HG03565 (cell line): Measurements from ENCODE around the gene PIGR.

ENCODE experiments used
- ATAC-seq: cut with Tn5 transposase; IDR thresholded peaks from one replicate; pipeline ENCODE4 v1.9.1; 2021; ENCODE audit warnings: mild to moderate bottlenecking, moderate library complexity; ENCODE audit not compliant: unreplicated experiment

The PIGR gene

DNA sequence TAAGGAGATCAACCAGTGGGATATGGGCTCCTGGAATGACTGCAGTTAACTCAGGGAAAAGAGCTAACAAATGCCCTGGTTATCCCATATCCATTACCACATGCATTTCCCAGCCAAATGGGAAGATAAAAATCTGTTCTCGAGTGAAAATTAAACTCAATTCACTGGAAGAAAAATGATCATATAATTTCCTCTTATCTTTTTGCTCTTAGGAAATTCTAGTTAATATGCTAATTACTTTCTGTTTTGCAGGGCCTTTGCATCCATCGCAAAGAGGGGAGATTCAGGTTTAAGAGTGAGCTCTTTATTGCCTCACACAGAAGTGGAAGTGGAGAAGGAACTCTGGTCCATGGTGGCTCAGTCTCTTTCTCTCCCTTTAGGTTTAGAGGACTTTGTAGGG is 52.9 kb downstream of the PIGR start:
- ATAC-seq, result no peak

DNA sequence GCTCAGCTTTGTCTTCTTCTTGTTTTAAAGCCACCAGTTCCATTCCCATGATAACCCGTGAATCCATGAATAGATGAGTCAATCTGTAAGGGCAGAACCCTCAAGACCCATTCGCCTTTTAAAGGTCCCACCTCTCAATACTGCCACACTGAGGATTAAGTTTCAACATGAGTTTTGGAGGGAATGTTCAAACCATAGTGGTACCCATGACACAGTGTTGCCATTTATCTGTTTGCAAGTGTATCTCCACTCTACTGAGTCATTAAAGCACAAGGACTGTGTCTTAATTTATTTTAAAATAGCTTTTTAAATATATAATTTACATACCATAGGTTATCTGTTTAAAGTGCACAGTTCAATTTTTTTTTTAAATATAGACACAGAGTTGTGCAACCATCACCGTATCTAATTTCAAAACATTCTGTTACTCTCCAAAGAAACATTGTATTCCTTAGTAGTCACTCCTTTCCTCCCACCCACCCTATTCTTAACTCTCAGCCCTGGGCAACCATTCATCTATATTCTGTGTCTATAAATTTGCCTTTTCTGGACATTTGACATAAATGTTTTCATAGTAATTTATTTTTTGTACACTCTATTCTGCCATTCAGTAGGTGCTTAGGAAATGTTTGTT is 53.8 kb downstream of the PIGR start:
- ATAC-seq, result no peak

DNA sequence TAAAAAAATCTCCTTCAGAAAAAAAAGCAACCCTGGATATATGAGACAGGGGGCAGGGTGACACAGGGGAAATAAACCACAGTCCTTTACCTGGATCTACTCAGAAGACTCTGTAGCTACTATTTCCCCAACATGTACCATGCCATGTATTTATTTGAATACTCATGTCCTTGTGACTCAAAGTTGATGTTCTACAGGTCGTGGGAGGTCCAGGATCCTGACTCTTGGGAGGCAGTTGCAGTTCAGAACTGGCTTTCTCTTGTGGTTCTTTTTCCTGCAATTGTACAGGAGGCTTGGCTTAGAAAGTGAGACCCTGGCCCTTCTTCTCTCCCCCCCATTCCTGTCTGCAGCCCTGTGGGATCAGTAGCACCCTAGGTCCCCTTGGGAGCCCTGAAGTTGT is 54.9 kb downstream of the PIGR start:
- ATAC-seq, result no peak

DNA sequence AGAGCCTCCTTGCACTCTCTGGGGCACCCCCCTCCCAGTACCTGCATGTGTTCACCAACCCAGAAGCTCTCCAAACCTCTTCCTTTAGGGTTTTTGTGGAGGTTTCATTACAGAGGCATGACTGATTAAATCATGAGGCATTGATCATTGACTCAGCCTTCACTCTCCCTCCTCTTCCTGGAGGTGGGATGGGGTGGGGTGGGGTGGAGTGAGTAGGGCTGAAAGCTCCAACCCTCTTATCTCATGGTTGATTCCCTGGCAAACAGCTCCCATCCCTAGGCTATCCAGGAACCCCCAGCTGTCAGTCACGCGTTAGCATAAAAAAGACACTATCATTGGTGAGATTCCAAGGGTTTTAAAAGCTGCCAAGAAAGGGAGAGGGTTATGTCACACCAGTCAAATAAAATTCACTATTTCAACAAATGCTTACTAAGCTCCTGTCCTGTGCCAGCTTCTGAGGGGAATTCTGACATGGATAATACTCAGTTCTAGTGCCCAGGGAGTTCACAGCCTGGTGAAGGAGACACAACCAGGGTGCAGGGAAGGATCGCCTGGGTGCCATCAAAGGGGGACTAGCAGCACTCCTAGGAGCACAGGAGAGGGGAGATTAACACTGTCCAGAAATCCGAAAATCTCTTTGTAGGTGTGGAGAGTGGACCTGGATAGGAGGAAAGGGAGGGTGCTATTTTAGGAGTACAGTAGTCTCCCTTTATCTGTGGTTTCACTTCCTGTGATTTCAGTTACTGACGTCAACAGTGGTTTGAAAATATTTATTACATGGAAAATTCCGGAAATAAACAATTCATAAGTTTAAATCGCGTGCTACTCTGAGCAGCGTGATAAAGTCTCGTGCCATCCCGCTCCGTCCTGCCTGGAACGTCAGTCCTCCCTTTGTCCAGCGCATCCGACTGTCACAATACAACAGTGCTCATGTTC is 55.9 kb downstream of the PIGR start:
- no peak for ATAC-seq

DNA sequence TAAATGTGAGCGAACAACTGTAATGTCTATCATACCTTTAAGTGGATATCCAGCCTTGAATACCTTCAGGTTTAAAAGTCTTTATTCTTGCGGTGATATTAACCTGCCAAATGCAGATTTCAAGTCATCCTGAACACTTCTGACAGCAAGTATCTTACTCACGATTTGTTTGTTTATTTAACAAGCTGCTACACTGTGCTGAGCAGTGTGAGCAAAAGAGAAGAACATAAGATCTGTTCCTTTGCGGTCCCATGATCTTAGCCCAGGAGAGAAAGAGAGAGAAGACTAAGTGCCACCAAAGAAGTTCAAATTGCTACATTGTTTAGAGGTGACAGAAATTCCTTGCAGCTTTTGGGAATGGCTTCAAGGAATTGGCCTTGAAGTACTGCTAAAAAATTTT is 58.6 kb downstream of the PIGR start:
- no peak for ATAC-seq

DNA sequence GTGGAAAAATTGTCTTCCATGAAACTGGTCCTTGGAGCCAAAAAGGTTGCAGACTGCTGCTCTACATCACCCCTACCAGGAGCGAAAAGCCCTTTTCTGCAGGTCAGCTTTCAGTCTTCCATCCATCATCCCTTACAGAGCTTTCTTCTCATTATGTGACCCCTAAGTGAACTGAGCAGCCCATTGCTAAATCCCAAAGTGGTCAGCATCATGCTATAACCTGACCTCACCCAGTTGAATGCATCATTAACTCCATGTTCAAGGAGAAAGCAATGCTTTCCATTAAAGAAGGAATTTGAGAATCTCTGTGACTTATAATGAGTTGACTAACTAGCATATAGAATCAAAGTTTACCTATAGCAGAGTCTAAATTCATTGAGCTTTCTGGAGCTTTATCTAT is 59.4 kb downstream of the PIGR start:
- no peak for ATAC-seq

DNA sequence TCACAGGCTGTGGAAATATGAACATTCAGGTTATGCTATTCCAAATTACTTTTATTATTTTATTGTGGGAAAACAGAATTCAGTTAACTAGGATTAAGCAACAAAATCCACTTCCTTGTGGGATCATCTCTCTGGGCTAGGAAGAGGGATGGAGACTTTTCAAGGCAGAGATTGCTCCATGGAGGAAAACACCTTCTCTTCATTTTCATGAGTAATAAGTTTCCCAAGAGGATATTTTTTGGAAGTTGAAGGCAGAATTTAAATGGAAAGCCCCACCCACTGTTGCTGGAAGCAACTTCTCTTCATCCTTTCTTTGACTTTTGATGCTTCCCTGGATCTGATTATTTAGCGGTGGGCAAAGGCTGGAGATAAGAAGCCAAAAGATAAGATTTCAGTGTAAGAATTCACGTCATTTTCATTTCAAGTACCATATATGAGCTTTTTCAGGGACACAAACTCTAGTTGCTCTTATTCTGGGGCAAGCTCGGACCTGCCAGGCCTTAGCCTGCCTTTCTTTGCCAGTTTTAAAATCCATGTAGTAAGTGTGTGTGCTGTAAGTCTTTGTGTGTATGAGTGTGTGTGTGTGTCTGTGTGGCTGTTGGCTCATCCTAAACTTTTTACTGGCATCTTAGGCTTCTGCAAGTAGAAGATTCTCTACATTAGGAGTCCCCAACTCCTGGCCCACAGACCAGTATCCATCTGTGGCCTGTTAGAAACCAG is 60.8 kb downstream of the PIGR start:
- ATAC-seq, result no peak

DNA sequence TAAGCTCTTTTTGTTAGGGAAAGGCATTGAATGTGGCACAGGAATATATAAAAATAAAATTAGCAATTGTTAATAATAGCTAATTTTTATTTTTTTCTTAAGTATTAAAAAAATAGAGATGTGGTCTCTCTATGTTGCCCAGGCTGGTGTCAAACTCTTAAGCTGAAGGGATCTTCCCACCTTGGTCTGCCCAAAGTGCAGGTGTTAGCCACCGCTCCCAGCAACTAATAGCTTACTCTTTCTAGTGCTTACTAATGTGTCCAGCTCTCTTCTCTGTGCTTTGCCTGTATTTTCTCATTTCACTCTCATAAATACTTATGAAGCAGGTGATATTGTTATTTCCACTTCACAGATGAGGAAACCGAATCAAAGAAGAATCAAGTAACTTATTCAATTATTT is 62.4 kb downstream of the PIGR start:
- ATAC-seq, result no peak

DNA sequence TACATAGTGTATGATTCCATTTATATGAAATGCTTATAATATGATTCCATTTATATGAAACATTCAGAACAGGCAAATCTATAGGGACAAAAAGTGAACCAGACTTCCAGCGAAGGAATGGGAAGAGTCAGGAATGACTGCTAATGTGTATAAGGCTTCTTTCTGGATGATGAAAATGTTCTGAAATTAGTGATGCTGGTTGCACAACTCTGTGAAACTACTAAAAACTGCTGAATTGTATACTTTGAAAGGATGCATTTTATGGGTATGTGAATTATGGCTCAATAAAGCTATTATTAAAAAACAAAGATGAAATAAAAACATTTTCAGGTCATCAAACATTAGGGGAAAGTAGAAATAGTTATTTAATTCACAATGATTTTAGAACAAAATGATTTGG is 63.1 kb downstream of the PIGR start:
- no peak for ATAC-seq

DNA sequence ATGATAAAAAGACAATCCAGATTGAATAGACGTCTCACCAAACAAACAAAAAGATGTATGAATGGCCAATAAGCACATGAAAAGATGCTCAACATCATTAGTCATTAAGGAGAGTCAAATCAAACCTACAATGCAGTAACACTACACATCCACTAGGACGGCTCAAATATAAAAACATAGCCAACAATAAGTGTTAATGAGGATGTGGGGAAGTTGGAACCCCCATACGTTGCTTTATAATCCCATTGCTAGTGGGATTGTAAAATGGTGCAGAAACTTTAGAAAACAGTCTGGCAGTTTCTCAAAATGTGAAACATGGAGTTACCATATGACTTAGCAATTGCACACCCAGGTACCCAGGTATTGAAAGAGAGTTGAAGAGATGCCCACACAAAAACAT is 63.7 kb downstream of the PIGR start:
- no peak for ATAC-seq

DNA sequence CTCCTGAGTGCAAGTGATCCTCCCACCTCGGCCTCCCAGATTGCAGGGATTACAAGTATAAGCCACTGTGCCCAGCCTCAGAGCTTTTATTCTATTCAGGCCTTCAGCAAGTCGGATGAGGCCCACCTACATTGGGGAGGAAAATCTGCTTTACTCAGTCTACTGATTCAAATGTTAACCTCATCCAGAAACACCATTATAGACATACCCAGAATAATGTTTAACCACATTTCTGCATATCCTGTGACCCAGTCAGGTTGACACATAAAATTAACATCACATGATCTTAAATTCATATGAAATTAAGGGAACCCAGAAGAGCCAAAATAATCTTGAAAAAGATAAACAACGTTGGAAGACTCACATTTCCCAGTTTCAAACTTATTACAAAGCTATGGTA is 66.0 kb downstream of the PIGR start:
- ATAC-seq, result no peak
